Caco-2 (cell line): ENCODE results near the gene ZNF219. TPM values are rescaled to one million over a fixed set of nuclear protein-coding genes. Genes with fewer than 3 reads are reported as not detected.

ENCODE experiments used
- BruUV-seq: library from RNA; stranded (reverse); fragments of 400-500 nt; replicated peaks from 2 replicates; lab custom pipeline; 2021; lab: Mats Ljungman, UMichigan
- CTCF ChIA-PET: fragments of 300-600 bp; sonication (Branson Sonifier 250); formaldehyde crosslinking; loops from one replicate; lab custom pipeline; 2022; ENCODE audit warnings: antibody characterized with exemption; lab: Charles Lee
- POLR2A ChIA-PET: fragments of 300-600 bp; sonication (Branson Sonifier 250); formaldehyde crosslinking; loops from one replicate; lab custom pipeline; 2022; ENCODE audit warnings: antibody characterized with exemption; lab: Charles Lee
- DNase-seq, 2 experiments: peaks; one replicate each; pipeline versions ENCODE4 v3.0.0 to v3.0.0-alpha.2; 2020 to 2022
- H3K27me3 ChIP-seq: replicated peaks from 2 replicates; pipeline ENCODE4 v1.6.0; 2011; ENCODE audit warnings: low read length; ENCODE audit not compliant: control insufficient read depth, insufficient read depth
- H3K36me3 ChIP-seq: 2 replicates; pipeline ENCODE4 v1.5.1; 2011; ENCODE audit warnings: low read length; ENCODE audit not compliant: control insufficient read depth, insufficient read depth
- H3K4me1 ChIP-seq: fragments of 250-450 bp; sonication (Bioruptor Pico); 2 replicates; pipeline ENCODE4 v1.5.1; 2020; ENCODE audit warnings: mild to moderate bottlenecking
- H3K4me3 ChIP-seq: 2 replicates; pipeline ENCODE4 v1.5.1; 2011; ENCODE audit warnings: low read depth, mild to moderate bottlenecking, control low read depth, low read length
- H3K9me3 ChIP-seq: fragments of 250-450 bp; sonication (Bioruptor Pico); 2 replicates; pipeline ENCODE4 v1.5.1; 2020; ENCODE audit warnings: mild to moderate bottlenecking, moderate library complexity
- H3K27ac Mint-ChIP-seq: one replicate; pipeline ENCODE4 v1.8.0; 2022; ENCODE audit warnings: mixed read lengths; ENCODE audit not compliant: unreplicated experiment
- H3K27me3 Mint-ChIP-seq: one replicate; pipeline ENCODE4 v1.8.0; 2022; ENCODE audit warnings: mixed read lengths; ENCODE audit not compliant: insufficient read depth, unreplicated experiment
- H3K36me3 Mint-ChIP-seq: one replicate; pipeline ENCODE4 v1.8.0; 2022; ENCODE audit warnings: mild to moderate bottlenecking, mixed read lengths; ENCODE audit not compliant: insufficient read depth, unreplicated experiment
- H3K4me1 Mint-ChIP-seq: one replicate; pipeline ENCODE4 v1.8.0; 2022; ENCODE audit warnings: low read depth, mixed read lengths; ENCODE audit not compliant: unreplicated experiment
- H3K4me3 Mint-ChIP-seq: one replicate; pipeline ENCODE4 v1.8.0; 2022; ENCODE audit warnings: mild to moderate bottlenecking, moderate library complexity, mixed read lengths; ENCODE audit not compliant: unreplicated experiment
- H3K9me3 Mint-ChIP-seq: one replicate; pipeline ENCODE4 v1.8.0; 2022; ENCODE audit warnings: mixed read lengths; ENCODE audit not compliant: unreplicated experiment
- CTCF ChIP-seq, 2 experiments: fragments of 200-600 bp in 1 of 2; IDR thresholded peaks; 1 replicate in 1 of 2; 2 replicates in 1 of 2; pipeline versions ENCODE4 v1.5.1 to v1.8.0; 2011 to 2022; ENCODE audit warnings: antibody characterized with exemption in 1 of 2, control low read depth in 1 of 2, inconsistent platforms in 1 of 2, low read depth in 1 of 2, low read length in 1 of 2, mild to moderate bottlenecking in 1 of 2, moderate library complexity in 1 of 2; ENCODE audit not compliant: insufficient read depth in 1 of 2, severe bottlenecking in 1 of 2, unreplicated experiment in 1 of 2
- intact Hi-C: fragments of 100-400 bp; cut with micrococcal nuclease; formaldehyde crosslinking; loops from one replicate; pipeline ENCODE4 v1.10.0; 2022; ENCODE audit not compliant: unreplicated experiment
- total RNA-seq: library from RNA; stranded (reverse); gene quantifications from 2 replicates; pipeline ENCODE4 v1.2.3, GENCODE V29; 2022

ZNF219 gene
- total RNA-seq, 1 experiment from 2014 or later = 35.2 TPM

GRCh38 chr14:21066882-21067502 is 31.5 kb downstream of the ZNF219 start:
- intact Hi-C loops = loop anchor here (5.0 kb wide), 1 partner anchor 125 kb away; no protein-coding TSS in a partner anchor
- ChIA-PET CTCF (interaction anchor here (0.7 to 3.8 kb wide), 4 partner anchors 25 to 389 kb away, joined by 3 to 127 read pairs (median 26); partner anchors contain the start of gene CHD8), POLR2A (no interaction called here)

DNA sequence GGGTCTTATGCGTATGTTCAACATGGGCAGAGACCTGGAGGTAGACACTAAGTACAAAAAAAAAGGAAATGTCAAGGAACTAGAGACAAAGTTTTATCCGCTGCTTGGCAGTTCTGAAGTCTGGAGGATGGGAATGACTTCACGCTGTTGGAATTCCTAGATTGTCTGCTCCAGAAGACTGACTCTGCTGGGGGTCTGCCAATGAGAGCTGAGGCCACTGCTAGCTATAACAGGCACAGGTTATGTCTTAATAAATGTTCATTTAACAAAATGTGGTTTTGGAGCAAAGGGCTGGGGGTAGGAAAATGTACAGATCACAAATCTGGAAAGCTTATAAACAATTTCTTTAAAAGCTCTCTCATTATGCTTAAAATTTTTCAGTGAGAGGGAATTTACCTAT is 35.0 kb downstream of the ZNF219 start:
- ChIA-PET CTCF (interaction anchor here (0.7 kb wide), 1 partner anchor 41 kb away, joined by 3 read pairs; no protein-coding TSS in a partner anchor), POLR2A (no interaction called here)
- H3K36me3 Mint-ChIP-seq = no peaks in the 10 kb centered on the region
- Histone ChIP-seq H3K4me3 (no peak overlapping the region), H3K9me3 (no peaks in the 10 kb centered on the region), H3K36me3 (no peaks in the 10 kb centered on the region), H3K27me3 (no peaks in the 10 kb centered on the region), H3K4me1 (no peaks in the 10 kb centered on the region)
- DNase-seq = no peak
- H3K27me3 Mint-ChIP-seq = peaks cover 8% of the 10 kb centered on the region
- H3K4me3 Mint-ChIP-seq = no peak overlapping the region
- intact Hi-C loops = no loop called here
- no peaks in the 10 kb centered on the region for H3K9me3 Mint-ChIP-seq
- no peak for TF ChIP-seq CTCF (IDR thresholded peaks at IDR 0.05; ENCODE audit: insufficient read depth in 1 of 2, low read depth in 1 of 2, low read length in 1 of 2, severe bottlenecking in 1 of 2, unreplicated experiment in 1 of 2)
- BruUV-seq = no TSS peak
- no peak overlapping the region for H3K27ac Mint-ChIP-seq
- peaks cover 7% of the 10 kb centered on the region for H3K4me1 Mint-ChIP-seq

More at GRCh38 chr14:21066882-21067502, 31.5 kb downstream of the ZNF219 start:
- H3K9me3 Mint-ChIP-seq = no peaks in the 10 kb centered on the region
- H3K4me1 ChIP-seq = peaks cover 6% of the 10 kb centered on the region
- peaks cover 8% of the 10 kb centered on the region for H3K27me3 Mint-ChIP-seq
- H3K27ac Mint-ChIP-seq = no peak overlapping the region
- peak in 1 of 2 experiments; percentile 54 for TF ChIP-seq CTCF (IDR thresholded peaks at IDR 0.05; ENCODE audit: insufficient read depth in 1 of 2, low read depth in 1 of 2, low read length in 1 of 2, severe bottlenecking in 1 of 2, unreplicated experiment in 1 of 2)
- no peak overlapping the region for H3K4me3 Mint-ChIP-seq
- H3K36me3 ChIP-seq = no peaks in the 10 kb centered on the region
- no peaks in the 10 kb centered on the region for H3K36me3 Mint-ChIP-seq
- no peaks in the 10 kb centered on the region for H3K27me3 ChIP-seq
- no peak overlapping the region for H3K4me3 ChIP-seq
- peak in 1 of 2 experiments; percentile 40 for DNase-seq
- H3K9me3 ChIP-seq = no peaks in the 10 kb centered on the region
- H3K4me1 Mint-ChIP-seq = no peaks in the 10 kb centered on the region
- no TSS peak for BruUV-seq

- POLR2A ChIA-PET = no interaction called here
- Mint-ChIP-seq H3K4me1 (peaks cover 7% of the 10 kb centered on the region), H3K36me3 (no peaks in the 10 kb centered on the region), H3K27me3 (peaks cover 6% of the 10 kb centered on the region), H3K27ac (no peak overlapping the region), H3K4me3 (peak overlapping the region; percentile 5), H3K9me3 (no peaks in the 10 kb centered on the region)
- no peak for TF ChIP-seq CTCF (IDR thresholded peaks at IDR 0.05; ENCODE audit: insufficient read depth in 1 of 2, low read depth in 1 of 2, low read length in 1 of 2, severe bottlenecking in 1 of 2, unreplicated experiment in 1 of 2)
- no peak overlapping the region for H3K4me3 ChIP-seq
- no peak for DNase-seq
- CTCF ChIA-PET = interaction anchor here (1.1 to 1.8 kb wide), 2 partner anchors 47 to 132 kb away, joined by 3 to 4 read pairs; no protein-coding TSS in a partner anchor
- intact Hi-C loops = no loop called here
- BruUV-seq = no TSS peak
- no peaks in the 10 kb centered on the region for H3K27me3 ChIP-seq
- no peaks in the 10 kb centered on the region for H3K9me3 ChIP-seq
- H3K36me3 ChIP-seq = no peaks in the 10 kb centered on the region
- H3K4me1 ChIP-seq = no peaks in the 10 kb centered on the region
Observed at GRCh38 chr14:21061347-21061668, 37.1 kb downstream of the ZNF219 start.
